Measurements from ENCODE around the gene PDXK. TPM values are rescaled to one million over a fixed set of nuclear protein-coding genes. Genes with fewer than 3 reads are reported as not detected.
A peak's percentile ranks its signal among the peaks of the same experiment; 100 is the strongest.

Gene PDXK
- total RNA-seq, 4 donors from 2014 or later, result 15.9 to 89.8 (median 49.8) TPM

DNA sequence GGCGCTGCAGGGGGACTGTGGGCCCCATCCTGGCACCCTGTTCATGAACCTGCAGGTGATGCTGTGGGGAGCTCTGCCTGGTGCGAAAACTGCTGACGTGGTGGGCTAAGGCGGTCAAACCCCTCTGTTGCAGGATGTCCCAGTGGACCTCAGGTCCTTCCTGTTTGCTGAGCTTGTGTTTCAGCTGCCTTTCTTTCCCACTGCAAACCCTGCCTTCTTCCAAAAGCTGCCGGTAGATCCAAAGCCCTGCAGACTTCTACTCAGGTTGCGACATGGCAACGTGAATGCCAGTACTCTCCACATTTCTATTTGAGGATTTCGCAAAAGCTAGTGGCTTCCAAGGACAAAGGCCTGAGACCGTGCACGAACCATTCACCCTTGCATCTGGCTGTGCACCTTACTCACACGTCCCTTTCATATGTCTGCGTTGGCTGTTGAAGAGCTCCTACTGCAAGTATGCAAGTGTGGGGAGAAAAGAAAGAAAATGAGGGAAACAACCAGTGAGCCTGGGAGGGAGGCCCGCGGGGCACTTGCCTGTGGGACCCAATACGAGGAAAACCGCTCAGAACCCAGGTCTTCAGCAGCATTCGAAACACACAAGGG lies 64.3 kb downstream of the PDXK start:
- no peak overlapping the region for H3K27ac ChIP-seq
- intact Hi-C loops (cut with DNase I; ENCODE audit: low total_unique reads), result no loop called here
- TF ChIP-seq, protein P1, sequence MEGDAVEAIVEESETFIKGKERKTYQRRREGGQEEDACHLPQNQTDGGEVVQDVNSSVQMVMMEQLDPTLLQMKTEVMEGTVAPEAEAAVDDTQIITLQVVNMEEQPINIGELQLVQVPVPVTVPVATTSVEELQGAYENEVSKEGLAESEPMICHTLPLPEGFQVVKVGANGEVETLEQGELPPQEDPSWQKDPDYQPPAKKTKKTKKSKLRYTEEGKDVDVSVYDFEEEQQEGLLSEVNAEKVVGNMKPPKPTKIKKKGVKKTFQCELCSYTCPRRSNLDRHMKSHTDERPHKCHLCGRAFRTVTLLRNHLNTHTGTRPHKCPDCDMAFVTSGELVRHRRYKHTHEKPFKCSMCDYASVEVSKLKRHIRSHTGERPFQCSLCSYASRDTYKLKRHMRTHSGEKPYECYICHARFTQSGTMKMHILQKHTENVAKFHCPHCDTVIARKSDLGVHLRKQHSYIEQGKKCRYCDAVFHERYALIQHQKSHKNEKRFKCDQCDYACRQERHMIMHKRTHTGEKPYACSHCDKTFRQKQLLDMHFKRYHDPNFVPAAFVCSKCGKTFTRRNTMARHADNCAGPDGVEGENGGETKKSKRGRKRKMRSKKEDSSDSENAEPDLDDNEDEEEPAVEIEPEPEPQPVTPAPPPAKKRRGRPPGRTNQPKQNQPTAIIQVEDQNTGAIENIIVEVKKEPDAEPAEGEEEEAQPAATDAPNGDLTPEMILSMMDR (IDR thresholded peaks at IDR 0.05), result no peak
- TF ChIP-seq POLR2A (IDR thresholded peaks at IDR 0.05), result no peak
- no peak for DNase-seq
- no peaks in the 10 kb centered on the region for H3K4me1 ChIP-seq
- H3K9me3 ChIP-seq, result no peaks in the 10 kb centered on the region
- H3K36me3 ChIP-seq, result no peaks in the 10 kb centered on the region
- no peaks in the 10 kb centered on the region for H3K27me3 ChIP-seq
- H3K4me3 ChIP-seq, result no peak overlapping the region

DNA sequence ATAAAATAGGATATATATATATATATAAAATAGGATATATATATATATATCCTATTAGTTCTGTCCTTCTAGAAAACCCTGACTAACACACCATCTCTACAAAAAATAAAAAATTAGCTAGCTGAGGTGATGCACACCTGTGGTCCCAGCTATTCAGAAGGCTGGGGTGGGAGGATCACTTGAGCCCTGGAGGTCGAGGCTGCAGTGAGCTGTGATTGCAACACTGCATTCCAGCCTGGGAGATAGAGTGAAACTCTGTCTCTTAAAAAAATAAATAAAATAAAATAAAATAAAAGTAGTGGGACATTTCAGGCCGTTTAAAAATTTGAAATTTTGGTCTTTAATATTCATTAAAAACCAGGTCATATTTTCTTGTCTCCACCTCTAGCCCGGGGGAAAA lies 66.2 kb downstream of the PDXK start:
- TF ChIP-seq POLR2A (IDR thresholded peaks at IDR 0.05), result no peak
- TF ChIP-seq, protein P1 (IDR thresholded peaks at IDR 0.05), result no peak
- intact Hi-C loops (cut with DNase I; ENCODE audit: low total_unique reads), result no loop called here
- Histone ChIP-seq H3K27me3 (no peaks in the 10 kb centered on the region), H3K4me3 (no peak overlapping the region), H3K4me1 (peaks cover 0 to under 1% of the 10 kb centered on the region in 2 donors), H3K36me3 (no peaks in the 10 kb centered on the region), H3K9me3 (no peaks in the 10 kb centered on the region), H3K27ac (no peak overlapping the region)
- DNase-seq, result no peak

DNA sequence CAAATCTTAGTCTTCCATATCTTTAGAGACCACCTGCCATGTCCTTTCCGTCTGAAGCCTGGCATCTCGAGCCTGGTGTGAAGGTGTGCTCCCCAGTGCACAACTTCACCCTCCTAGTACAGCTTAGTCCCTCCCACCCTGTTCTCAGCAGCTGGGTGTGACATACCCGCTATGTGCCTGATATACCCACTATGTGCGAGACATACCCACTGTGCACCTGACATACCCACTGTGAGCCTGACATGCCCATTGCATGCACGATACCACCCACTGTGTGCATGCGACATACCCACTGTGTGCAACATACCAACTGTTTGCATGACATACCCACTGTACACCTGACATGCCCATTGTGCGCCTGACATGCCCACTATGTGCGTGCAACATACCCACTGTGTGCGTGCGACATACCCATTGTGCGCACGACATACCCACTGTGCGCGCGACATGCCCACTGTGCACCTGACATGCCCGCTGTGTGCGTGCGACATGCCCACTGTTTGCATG lies 67.4 kb downstream of the PDXK start:
- Histone ChIP-seq H3K9me3 (no peaks in the 10 kb centered on the region), H3K27me3 (no peaks in the 10 kb centered on the region), H3K27ac (no peak overlapping the region), H3K36me3 (no peaks in the 10 kb centered on the region), H3K4me3 (no peak overlapping the region), H3K4me1 (peaks cover 6 to 7% of the 10 kb centered on the region in 2 donors)
- DNase-seq, result no peak
- intact Hi-C loops (cut with DNase I; ENCODE audit: low total_unique reads), result no loop called here
- TF ChIP-seq POLR2A (IDR thresholded peaks at IDR 0.05), result no peak
- TF ChIP-seq, protein P1 (IDR thresholded peaks at IDR 0.05), result no peak

DNA sequence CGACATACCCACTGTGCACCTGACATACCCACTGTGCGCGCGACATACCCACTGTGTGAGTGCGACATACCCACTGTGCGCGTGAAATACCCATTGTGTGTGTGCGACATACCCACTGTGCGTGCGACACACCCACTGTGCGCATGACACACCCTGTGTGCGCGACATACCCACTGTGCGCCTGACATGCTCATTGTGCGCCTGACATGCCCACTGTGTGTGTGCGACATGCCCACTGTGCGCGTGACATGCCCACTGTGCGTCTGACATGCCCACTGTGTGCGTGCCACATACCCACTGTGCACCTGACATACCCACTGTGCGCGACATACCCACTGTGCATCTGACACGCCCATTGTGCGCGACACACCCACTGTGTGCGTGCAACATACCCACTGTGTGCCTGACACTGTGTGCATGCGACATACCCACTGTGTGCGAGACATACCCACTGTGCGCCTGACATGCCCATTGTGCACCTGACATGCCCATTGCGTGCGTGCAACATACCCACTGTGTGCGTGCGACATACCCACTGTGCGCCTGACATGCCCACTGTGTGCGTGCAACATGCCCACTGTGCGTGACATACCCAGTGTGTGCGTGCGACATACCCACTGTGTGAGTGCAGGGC lies 68.0 kb downstream of the PDXK start:
- no peak for TF ChIP-seq POLR2A (IDR thresholded peaks at IDR 0.05)
- TF ChIP-seq, protein P1 (IDR thresholded peaks at IDR 0.05), result no peak
- intact Hi-C loops (cut with DNase I; ENCODE audit: low total_unique reads), result no loop called here
- Histone ChIP-seq H3K4me1 (peaks cover 6 to 7% of the 10 kb centered on the region in 2 donors), H3K9me3 (no peaks in the 10 kb centered on the region), H3K27ac (no peak overlapping the region), H3K36me3 (no peaks in the 10 kb centered on the region), H3K27me3 (no peaks in the 10 kb centered on the region), H3K4me3 (no peak overlapping the region)
- no peak for DNase-seq

DNA sequence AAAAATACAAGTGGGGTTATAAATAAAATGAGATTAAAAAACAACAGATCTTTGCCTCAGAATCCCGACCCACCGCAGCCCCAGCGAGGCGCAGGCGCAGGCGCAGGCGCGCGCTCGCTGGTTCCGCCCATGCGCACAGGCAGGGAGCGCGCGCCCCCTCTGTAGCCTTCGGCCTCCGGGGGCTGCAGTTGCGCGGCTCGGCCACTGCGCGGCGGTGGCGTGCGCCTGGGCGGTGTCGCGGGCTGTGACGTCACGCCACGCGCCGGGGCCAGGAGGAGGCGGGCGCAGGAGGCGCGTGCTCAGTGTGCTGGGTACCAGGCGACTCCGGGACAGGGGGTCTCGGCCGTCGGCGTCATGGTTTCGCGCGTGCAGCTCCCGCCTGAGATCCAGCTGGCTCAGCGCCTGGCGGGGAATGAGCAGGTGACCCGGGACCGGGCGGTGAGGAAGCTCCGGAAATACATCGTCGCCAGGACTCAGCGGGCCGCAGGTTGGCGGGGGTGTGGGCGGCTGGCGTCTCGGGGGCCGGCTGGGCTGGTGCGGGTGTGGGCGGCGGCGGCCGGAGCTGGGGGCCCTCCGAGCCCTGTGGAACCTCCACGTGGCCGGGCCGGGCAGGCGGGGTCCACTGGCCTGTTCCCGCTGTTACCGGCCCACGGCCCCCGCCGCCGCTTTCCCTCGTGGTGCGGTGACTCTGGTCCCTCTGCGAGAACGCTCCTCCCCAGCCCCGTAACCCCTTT lies 70.5 kb downstream of the PDXK start, which contains the start of gene RRP1:
Gene RRP1, plus strand, starts transcription at position 302 of the 734 bp plus-strand sequence. Its CDS starts 53 bp downstream, at position 355.
- intact Hi-C loops (cut with DNase I; ENCODE audit: low total_unique reads), result no loop called here
- Histone ChIP-seq H3K4me1 (peaks cover 6 to 7% of the 10 kb centered on the region in 2 donors), H3K36me3 (no peaks in the 10 kb centered on the region), H3K9me3 (no peaks in the 10 kb centered on the region), H3K27ac (peak within 1 kb of the TSS; percentile 80 to 89), H3K27me3 (no peaks in the 10 kb centered on the region), H3K4me3 (peak within 1 kb of the TSS; percentile 58 to 61)
- peak; percentile 82 to 94 for DNase-seq
- TF ChIP-seq, protein P1 (IDR thresholded peaks at IDR 0.05), result peak; percentile 82 to 100 (median 100)
- peak; percentile 71 to 78 for TF ChIP-seq POLR2A (IDR thresholded peaks at IDR 0.05)

Measured in uterus (tissue), 4 donors.